HG03280 (cell line): ENCODE data around the gene RALA.

ENCODE experiments used
- ATAC-seq: cut with Tn5 transposase; IDR thresholded peaks from one replicate; pipeline ENCODE4 v1.9.1; 2021; ENCODE audit warnings: mild to moderate bottlenecking, moderate library complexity; ENCODE audit not compliant: unreplicated experiment

Gene RALA

GRCh38 chr7:39623047-39623731, at the start of gene RALA:
Gene RALA, plus strand, starts transcription at chr7:39623572. Its CDS starts 63,096 bp downstream, at chr7:39686668.
- ATAC-seq: peak; percentile 96

GRCh38 chr7:39574673-39575349, 48.6 kb upstream of the RALA start:
- no peak for ATAC-seq

GRCh38 chr7:39577229-39577874, 46.0 kb upstream of the RALA start:
- ATAC-seq: no peak

DNA sequence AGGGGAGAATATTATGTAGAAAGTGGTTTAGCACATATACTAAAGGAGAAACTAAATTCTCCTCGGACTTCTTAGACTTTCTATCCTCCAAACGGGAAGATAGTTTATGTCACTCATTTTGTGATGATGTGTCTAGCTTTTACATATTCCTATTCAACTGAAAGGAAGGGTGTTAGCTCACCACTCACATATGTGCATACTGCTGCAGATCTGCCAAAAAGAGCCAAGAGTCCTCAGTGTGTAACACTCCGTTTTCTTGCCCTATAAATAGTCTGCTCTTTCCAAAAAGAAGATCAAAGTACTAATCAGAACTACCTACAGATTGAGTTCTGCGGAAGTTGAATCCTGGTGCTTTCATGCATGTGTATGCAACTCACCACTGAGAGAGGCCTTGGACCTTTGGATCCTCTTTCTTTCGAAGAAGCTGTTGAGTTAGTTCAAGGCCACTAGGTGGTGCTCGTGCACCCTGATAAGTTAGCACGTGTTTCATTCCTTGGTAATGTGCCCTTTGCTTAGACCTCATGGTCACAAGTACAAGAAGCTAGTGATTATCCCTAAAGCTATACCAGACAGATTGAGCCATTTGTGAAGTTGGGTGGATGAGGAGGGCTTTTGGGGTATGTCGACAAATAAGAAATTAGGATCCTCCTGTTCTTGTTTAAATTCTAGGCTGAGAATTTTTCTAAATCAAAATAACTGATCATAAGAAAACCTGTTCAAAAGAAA, 43.1 kb upstream of the RALA start:
- ATAC-seq: peak; percentile 92

GRCh38 chr7:39582536-39582935, 40.8 kb upstream of the RALA start:
- no peak for ATAC-seq

DNA sequence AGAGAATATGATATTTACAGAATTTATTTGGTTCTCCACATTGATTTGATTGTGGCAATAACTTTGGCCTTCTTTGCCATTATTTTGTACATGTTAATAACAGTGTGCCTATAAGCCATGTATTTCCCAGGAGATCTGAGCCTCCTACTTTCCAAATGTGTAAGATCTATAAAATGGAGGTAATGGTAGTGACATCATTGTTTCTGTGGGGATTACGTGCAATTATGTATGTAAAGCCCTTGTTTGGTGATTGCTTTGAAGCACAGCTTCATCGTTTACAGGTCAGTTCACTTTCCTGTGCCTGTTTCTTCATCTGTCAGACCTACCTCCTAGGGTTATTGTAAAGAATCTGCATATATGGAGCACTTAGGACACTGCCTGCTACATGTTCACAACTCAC, 39.8 kb upstream of the RALA start:
- no peak for ATAC-seq

GRCh38 chr7:39587393-39587792, 36.0 kb upstream of the RALA start:
- ATAC-seq: no peak

DNA sequence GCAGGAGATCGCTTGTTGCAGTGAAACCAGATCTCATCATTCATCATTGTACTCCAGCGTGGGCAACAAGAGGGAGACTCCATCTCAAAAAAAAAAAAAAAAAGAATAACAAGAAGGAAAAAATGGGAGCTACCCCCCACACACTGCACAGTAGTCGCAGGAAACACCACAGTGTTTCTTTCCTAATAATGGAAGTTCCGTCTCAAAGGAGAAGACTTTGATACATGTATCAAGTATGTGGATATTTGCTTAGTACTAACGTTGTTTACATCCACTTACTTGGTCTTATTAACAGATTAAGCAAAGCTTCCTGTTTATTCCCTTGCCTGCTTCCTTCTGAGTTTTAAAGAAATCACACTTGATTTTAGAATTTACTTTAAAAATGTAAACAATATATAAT, 35.0 kb upstream of the RALA start:
- ATAC-seq: no peak

- ATAC-seq: peak; percentile 85
These were observed 33.9 kb upstream of the RALA start for GRCh38 chr7:39589323-39590111.

DNA sequence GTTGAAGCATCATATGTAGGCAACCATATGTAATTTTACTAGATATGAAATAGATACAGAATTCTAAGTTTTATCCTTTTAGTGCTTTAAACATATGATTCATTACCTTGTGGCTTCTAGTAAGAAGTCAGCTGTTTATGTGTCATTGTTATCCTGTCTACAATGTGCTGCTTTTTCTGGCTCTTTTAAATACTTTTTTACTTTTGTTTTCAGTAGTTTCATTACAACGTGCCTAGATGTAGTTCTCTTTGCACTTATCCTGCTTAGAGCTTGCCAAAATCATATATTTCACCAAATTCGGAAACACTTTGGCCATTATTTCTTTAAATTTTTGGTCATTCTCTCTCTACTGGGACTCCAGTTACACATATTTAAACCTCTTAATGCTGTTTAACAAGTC, 30.8 kb upstream of the RALA start:
- ATAC-seq: no peak

DNA sequence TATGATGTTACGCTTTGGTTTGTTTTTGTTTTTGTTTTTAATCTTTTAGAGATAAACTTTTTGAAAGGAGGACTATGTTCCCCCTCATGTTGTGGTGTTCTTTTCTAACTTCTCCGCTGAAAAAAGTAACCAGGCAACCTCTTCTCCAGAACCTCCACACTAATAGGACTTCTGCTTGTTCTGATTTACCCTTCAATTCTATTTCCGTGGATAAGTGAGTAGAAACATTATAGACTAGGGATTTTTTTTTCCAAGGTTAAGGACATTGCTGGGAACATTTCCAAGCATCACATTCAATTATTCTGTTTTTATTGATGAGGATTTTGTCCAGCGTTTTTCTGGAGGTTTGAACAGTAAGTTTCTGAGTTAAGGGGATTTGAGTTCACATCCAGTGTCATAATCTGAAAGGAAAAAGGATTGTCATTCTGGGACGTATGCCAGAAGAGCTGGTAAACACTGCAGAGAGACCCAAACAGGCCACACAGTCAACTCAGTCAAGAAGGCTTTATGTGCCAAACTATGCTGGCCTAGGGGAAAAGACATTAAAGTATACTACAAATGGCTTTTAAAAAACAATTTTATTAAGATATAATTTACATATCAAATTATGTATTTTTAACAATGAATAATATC, 28.3 kb upstream of the RALA start:
- no peak for ATAC-seq

DNA sequence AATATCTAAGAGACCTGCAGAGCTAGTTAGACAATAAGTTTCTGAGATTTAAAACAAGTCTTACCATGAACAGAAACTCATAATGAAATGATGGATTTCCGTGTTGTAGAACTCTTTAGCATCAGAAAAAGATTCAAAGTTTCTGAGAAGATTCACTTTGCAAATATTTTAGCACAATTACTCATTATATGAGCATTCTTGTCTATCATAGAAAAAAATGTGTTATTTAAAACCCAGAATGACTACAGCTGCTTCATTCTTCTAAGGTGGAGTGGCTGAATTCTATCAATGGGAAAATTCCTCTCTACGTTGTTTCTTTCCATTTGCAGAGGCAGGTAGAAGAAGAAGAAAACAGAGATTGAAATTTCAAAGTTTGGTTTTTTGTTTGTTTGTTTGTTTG, 21.0 kb upstream of the RALA start:
- no peak for ATAC-seq

DNA sequence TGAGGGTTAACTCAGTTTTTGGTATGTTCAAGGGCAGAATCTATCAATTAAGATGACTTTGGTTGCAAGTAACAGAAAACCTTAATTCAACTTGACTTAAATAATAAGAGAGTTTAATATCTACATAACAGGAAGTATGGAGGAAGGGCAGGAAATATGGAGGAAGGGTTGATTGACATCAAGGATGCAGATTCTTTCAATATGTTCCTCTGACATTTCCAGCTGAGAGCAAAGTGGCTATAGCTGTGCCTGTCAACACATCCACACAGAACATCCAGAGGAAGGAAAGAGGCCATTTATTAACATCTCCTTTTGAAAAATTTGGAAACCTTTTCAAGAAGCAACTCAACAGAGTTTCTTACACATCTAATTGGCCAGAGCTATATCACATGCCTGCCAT, 19.4 kb upstream of the RALA start:
- ATAC-seq: no peak

GRCh38 chr7:39605087-39605486, 18.3 kb upstream of the RALA start:
- ATAC-seq: no peak

DNA sequence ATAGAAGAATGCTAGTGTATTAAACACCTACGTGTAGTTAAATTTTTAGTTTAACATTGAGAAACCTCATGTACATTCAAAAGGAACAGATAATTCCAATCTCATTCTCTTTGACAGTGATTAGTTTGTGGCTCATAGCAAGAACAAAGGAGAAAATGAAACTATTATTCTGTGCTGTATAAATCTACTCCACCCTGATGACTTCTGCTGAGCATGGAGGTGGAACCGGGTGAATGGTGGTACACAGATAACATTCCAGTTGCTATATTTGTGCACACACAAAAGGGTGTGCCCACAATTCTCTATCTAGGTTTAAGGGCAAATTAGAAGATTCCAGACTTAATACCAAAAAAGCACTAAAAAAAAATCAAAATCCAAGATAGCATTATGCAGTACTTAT, 17.0 kb upstream of the RALA start:
- no peak for ATAC-seq

DNA sequence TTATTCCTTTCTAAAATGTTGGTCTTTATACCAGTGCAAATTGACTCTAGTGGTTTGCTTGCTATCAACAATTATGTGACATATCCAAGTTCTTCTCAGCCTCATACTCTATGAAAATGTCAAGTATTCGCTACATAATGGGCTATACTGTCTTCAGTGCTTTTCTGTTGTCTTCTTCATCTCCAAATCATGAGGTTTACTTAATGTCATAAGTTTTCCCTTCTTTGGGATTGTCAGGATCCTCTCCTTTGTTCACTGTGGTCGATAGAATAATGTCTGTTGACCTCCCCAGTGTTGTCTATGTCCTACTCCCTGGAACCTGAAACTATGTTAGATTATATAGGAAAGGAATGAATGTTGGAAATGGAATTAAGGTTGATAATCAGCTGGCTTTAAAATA, 16.4 kb upstream of the RALA start:
- ATAC-seq: no peak

GRCh38 chr7:39607865-39608264, 15.5 kb upstream of the RALA start:
- ATAC-seq: no peak

DNA sequence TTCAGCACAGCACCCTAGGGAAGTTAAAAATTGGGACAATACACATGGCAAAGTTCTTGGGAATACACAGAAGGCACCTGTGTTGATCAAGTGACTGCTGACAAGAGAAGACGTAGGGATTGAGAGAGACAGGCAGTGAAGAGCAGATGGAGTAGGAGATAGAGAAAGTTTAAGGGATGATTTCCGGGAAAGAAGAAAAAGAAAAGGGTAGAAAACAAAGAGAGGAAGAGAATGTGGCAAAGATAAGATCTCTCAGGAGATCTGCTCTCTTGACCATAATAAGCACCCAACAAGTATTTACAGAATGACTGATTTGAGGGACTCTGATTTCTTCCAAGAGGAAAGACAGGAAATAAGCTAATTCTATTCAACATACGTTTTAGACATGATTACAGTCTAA, 15.1 kb upstream of the RALA start:
- no peak for ATAC-seq

DNA sequence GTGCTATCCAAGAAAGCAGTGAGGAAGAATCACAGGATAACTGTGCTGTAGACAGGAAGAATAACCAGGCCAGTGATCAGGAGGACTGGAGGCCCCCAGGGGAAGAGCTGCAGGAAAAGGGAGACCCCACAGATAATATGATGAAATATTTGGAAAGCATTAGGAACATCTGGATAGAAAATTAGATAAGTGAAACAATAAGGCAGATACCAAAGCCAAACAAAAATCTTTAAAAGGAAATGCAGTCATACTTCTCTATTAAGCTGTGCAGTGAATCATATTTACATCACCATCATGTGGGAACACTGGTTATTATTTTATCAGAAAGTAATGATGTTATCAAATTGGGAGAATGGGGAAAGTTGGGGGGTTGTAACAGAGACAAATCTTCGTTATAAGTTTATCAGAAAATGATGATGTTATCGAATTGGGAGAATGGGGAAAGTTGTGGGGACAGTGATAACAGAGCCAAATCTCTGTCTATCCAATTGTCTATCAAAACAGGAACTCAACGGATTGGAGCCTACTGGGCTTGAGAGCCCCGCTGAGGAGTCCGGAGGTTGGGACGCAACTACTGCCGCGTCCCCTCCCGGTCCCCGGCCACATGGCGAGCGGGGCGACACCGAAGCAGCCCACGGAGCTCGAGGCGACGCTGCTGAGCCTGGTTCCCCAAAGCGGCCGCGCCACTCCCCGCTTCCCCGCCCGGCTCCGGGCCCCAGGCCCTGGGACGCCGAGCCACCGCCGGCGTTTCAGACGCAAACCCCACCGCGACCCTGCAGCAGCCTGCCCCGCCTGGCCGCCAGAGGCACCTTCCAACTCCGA, 14.0 kb upstream of the RALA start:
- ATAC-seq: no peak

GRCh38 chr7:39609935-39610263, 13.5 kb upstream of the RALA start:
- ATAC-seq: no peak
